Stimulated activated CD4-positive, alpha-beta T cell treated with anti-CD3 and anti-CD28 coated beads, Interleukin-15, amount 100 ng/mL, for 1 hour (primary cell): ENCODE measurements around the gene NTPCR.
"Not testable (repeated sequence)": the region's sequence is repeated elsewhere in the genome, so short reads cannot be mapped to it uniquely, and the experiment has no call there.

Experiments
- DNase-seq, 2 donors: peaks; one replicate each; pipeline ENCODE4 v3.0.0-alpha.2; 2020; ENCODE audit warnings: low read depth in 1 of 2, low spot score in 1 of 2

The NTPCR gene

GRCh38 chr1:232925421-232926220, 24.8 kb upstream of the NTPCR start:
- no peak for DNase-seq

- not testable (repeated sequence) for DNase-seq
These were observed 23.2 kb upstream of the NTPCR start for GRCh38 chr1:232927166-232927565.

- DNase-seq, result no peak
These were observed 22.4 kb upstream of the NTPCR start for GRCh38 chr1:232927830-232928505.

GRCh38 chr1:232932486-232933425, 17.7 kb upstream of the NTPCR start:
- DNase-seq, result no peak

GRCh38 chr1:232936941-232937340, 13.5 kb upstream of the NTPCR start:
- no peak for DNase-seq

GRCh38 chr1:232937741-232938375, 12.6 kb upstream of the NTPCR start:
- no peak for DNase-seq

- no peak for DNase-seq
These were observed 11.5 kb upstream of the NTPCR start for GRCh38 chr1:232938926-232939325.

GRCh38 chr1:232939748-232940147, 10.7 kb upstream of the NTPCR start:
- no peak for DNase-seq

- no peak for DNase-seq
These were observed 10.1 kb upstream of the NTPCR start for GRCh38 chr1:232940262-232940661.

GRCh38 chr1:232942413-232943294, 7.8 kb upstream of the NTPCR start:
- DNase-seq, result no peak

GRCh38 chr1:232943679-232944252, 6.6 kb upstream of the NTPCR start:
- DNase-seq, result no peak

GRCh38 chr1:232944347-232944746, 6.1 kb upstream of the NTPCR start:
- no peak for DNase-seq

- DNase-seq, result no peak
These were observed 695 bp upstream of the NTPCR start for GRCh38 chr1:232949636-232950196.

- DNase-seq, result no peak
These were observed 769 bp downstream of the NTPCR start for GRCh38 chr1:232951180-232951579.

- DNase-seq, result no peak
These were observed 1.2 kb downstream of the NTPCR start for GRCh38 chr1:232951605-232952004.

- DNase-seq, result no peak
These were observed 2.4 kb downstream of the NTPCR start for GRCh38 chr1:232952514-232953499.

- no peak for DNase-seq
These were observed 4.4 kb downstream of the NTPCR start for GRCh38 chr1:232954594-232955365.
